Putamen (tissue), 1 donor: Measurements from ENCODE around the gene OR51F2.
"Not testable (repeated sequence)": the region's sequence is repeated elsewhere in the genome, so short reads cannot be mapped to it uniquely, and the experiment has no call there.

Experiments used
- DNase-seq: peaks from one replicate; pipeline ENCODE4 v3.0.0-alpha.2; 2016; ENCODE audit warnings: low spot score

The OR51F2 gene, protein sequence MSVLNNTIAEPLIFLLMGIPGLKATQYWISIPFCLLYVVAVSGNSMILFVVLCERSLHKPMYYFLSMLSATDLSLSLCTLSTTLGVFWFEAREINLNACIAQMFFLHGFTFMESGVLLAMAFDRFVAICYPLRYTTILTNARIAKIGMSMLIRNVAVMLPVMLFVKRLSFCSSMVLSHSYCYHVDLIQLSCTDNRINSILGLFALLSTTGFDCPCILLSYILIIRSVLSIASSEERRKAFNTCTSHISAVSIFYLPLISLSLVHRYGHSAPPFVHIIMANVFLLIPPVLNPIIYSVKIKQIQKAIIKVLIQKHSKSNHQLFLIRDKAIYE

DNA sequence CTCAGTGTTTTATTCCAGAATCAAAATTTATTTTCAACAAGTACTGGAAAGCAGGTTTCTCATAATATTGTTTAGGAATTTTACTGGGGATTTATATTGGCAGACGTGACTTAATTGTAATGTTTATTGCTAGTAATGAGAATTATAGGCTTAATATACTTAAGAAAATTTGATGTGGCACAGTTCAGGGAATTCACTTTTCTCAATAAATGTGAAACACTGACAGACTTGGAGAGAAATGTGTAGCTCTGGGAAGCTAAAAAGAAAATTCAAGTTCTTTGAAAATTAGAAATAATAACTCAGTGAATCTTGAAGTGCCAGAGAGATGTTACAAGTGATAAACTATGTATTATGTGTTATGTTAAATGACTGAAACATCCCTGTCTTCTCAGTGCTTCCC is at the start of gene OR51F2:
Gene OR51F2 (plus strand): TSS at position 301 of the 400 bp plus-strand sequence. CDS start 101 bp downstream, outside the sequence.
- DNase-seq: no peak

GRCh38 chr11:4782454-4782853 is 38.7 kb upstream of the OR51F2 start:
- no peak for DNase-seq

GRCh38 chr11:4797206-4797605 is 23.9 kb upstream of the OR51F2 start:
- no peak for DNase-seq

GRCh38 chr11:4798427-4799183 is 22.5 kb upstream of the OR51F2 start:
- no peak for DNase-seq

- DNase-seq: not testable (repeated sequence)
Measured at GRCh38 chr11:4801316-4801715, 19.8 kb upstream of the OR51F2 start.

- no peak for DNase-seq
Measured at GRCh38 chr11:4804280-4804679, 16.8 kb upstream of the OR51F2 start, which contains the start of gene OR52R1. Gene OR52R1, minus strand, starts transcription at chr11:4804380. Its CDS starts 0 bp downstream, at chr11:4804380.

DNA sequence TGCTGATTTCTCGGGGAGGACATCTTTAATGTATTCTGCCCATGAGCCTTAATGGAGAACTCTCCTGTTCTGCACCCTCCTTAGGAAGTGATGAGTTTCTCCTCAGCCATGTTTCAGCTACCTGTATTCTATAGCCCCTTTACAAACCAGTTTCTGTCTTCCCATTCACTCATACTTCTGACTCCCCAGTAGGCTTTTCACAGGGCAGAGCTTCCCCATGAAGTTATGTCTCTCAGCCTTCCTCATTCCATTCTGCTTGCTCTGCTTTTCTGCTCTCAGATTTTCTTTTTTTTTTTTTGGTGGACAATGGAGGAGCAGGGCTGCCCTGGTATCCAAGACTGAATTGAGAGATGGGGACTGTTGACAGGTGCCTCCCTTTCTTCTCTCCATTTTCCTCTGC is 12.6 kb upstream of the OR51F2 start:
- DNase-seq: no peak

DNA sequence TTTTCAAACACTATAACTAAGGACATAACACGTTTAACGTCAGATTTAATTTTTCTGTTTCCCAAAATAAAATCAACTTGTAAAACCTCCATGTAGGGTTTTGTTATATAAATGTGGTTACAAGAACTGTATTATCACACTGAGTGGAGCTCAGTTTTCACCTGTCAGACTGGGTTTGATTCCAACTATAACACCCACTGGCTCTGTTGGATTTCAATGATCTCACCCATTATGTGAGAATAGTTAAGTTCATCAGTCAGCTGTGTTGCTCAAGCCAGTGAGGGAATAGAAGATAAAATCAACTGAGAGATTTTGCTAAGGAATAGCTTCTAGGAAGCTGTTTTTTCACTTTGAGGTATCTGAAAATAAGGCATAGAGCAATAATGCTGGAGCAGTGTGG is 11.9 kb upstream of the OR51F2 start:
- peak; percentile 61 for DNase-seq

DNA sequence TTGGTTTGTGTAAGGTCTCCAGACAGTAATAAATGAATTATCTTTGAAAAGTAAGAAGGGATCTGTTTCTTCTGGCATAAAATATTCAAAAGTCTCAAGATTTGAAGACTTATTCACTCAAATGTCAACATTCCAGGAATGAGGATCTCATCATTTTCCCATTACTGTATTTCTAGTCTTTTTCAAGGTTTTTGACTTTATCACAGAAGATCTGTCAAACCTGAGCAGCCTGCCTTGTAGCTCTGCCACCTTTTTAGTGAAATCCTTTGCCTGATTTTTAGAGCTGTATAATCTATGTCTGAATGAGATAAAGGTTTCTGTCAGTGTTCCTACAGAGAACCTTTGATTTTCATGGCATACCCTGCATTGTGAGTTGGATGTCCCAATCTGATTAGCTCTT is 4.0 kb downstream of the OR51F2 start:
- DNase-seq: no peak

- no peak for DNase-seq
Measured at GRCh38 chr11:4826425-4826824, 5.3 kb downstream of the OR51F2 start.

DNA sequence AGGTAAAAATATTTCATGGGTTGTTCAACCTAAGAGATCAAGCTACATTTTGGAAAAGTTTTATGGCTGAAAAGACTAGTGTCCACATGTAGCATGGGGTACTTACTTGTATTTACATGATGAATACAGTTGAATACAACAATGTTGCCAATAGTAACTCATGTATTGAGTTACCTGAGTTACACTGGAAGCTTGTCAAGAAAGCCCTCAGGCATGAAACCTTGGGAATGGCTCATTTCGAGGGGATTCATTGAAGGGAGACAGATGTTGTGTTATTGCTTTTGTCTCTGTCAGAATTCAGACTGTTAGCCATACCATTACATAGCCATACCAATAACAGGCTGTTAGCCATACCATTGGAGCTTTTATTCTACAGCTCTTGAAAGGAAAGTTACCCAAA is 9.2 kb downstream of the OR51F2 start:
- DNase-seq: no peak

DNA sequence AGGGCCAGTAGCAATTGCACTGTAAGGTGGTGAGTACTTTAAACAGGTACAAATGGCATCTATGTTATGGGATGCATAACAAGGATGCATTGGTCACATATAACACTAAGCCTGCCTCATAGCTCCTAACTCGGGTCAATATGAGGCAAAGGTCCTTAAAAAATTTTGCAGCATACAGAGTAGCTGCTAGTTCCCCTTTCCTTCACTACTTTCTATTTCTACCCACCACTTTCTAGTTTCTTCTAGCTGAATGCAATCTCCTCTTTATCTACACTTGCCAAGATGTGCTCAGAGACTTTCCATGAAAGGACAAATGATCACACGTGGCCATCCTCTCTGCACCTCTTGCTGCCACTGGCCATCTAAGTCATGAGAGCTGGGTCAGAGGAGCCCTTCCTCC is 9.8 kb downstream of the OR51F2 start:
- no peak for DNase-seq

GRCh38 chr11:4839851-4840549 is 18.9 kb downstream of the OR51F2 start:
- no peak for DNase-seq

DNA sequence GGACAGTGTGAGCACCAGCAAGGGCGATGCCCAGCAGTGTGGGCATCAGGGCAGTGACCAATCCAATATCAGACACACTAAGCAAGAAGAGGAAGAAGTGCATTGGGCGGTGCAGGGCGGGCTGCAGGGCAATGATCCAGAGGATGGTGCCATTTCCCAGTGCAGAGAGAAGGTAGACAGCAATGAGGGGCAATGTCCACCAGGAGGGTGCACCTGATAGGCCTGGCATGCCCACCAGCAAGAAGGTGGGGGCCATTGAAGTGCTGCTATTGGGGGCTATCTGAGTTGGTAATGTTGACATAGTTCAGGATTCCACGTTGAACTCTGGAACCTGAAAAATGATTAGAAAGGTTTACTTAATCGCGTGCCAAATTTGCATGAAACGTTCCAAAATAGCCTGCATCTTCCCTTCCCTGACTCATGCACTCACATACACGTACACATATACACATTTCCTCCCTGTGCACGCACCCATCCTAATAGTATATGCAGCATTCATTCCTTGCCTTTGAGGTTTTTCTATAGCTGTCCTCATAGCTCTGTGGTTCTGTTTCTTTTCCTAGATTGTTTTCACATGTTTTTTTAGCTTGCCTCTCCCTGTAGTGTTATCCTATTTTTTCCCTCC is 27.9 kb downstream of the OR51F2 start, which contains the start of gene OR51S1:
Gene OR51S1 (minus strand): TSS at position 301 of the 625 bp plus-strand sequence. CDS start 0 bp downstream, at position 301.
- DNase-seq: no peak

GRCh38 chr11:4851033-4851432 is 29.9 kb downstream of the OR51F2 start:
- no peak for DNase-seq

DNA sequence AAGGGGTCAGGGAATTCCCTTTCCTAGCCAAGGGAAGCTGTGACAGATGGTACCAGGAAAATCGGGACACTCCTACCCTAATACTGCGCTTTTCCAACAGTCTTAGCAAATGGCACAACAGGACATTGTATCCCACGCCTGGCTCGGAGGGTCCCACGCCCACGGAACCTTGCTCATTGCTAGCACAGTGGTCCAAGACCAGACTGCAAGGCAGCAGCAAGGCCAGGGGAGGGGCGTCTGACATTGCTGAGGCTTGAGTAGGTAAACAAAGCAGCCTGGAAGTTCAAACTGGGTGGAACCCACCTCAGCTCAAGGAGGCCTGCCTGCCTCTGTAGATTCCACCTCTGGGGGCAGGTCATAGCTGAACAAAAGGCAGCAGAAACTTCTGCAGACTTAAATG is 33.2 kb downstream of the OR51F2 start:
- not testable (repeated sequence) for DNase-seq

GRCh38 chr11:4862447-4863236 is 41.5 kb downstream of the OR51F2 start:
- DNase-seq: no peak

DNA sequence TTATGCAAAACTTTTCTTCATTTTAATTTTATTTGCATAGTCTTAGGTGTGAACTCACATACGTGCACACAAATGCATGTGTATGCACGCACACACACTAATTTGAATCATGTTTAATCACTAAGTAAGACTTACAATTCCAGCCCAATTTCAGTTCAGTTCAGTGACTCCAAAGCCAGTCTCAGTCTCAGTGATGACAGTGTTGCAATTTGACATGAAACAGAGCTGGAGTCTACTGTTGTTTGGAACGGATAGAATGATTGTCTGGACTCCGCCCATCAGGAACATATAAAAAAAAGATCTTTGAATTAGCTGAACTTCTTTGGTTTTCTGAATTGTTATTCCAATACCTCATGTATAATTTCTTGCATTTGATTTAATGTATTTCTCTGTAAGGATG is 42.8 kb downstream of the OR51F2 start:
- no peak for DNase-seq

DNA sequence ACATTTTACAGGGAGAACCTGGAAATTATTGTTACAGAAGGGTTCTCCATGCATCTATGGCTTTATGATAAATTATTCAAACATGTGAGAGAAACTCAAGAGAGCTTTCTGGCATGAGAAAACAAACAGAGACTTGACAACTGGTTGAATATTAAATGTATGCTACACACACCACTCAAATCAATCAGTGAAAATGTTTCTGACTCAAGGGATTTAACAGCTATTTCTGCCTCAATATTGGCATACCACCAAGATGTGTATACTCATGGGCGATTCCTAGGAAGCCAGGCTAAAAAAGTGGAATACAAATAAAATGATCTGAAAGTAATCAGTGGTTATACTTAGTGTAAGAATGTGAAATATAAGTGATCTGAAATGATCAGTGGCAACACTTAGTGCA is 44.7 kb downstream of the OR51F2 start:
- no peak for DNase-seq
